Left lobe of liver (tissue), 2 donors: ENCODE data around the gene DNM3. TPM values are rescaled to one million over a fixed set of nuclear protein-coding genes. Genes with fewer than 3 reads are reported as not detected.

Source experiments
- ATAC-seq: fragments of 200-7000 bp; cut with Tn5 transposase; one replicate; pipeline ENCODE4 v1.9.1; 2020; ENCODE audit warnings: mild to moderate bottlenecking, moderate library complexity
- DNase-seq: peaks from one replicate; pipeline ENCODE4 v3.0.0-alpha.2; 2020; ENCODE audit warnings: low spot score
- total RNA-seq: library from RNA; stranded (reverse); gene quantifications from one replicate; pipeline ENCODE4 v1.2.1, GENCODE V29; 2021
- donor health status: DM: no; HTN: no; CAD: no; lungs with moderate emphysema.
- donor health status: DM: no; HTN: yes; CAD: no.

Gene DNM3
- total RNA-seq, 1 donor from 2014 or later = 0.40 TPM

- no peak for ATAC-seq
- DNase-seq = no peak
Measured at GRCh38 chr1:172208635-172209034, 367.3 kb downstream of the DNM3 start.

GRCh38 chr1:172211221-172211620 is 369.9 kb downstream of the DNM3 start:
- no peak for ATAC-seq
- DNase-seq = no peak

- ATAC-seq (no peak), DNase-seq (no peak)
Measured at GRCh38 chr1:172212124-172212523, 370.8 kb downstream of the DNM3 start.

DNA sequence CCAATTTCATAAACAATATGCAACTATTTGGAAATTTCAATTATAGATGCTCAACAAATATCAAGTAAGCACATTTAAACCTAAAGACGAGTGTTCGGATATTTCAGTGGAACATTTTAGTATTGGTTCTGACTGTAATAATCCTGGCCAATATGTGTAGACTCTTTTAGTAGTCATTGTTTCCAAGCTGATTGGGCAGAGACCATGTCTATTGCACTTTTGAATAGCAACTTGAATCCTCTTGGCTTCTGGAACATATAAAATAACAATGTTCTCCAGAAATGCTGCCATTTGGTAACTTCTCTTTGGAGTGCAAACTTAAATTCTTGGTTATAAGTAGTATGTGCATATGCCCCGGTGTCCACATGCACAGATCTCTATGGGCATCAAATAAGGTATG is 373.7 kb downstream of the DNM3 start:
- DNase-seq = no peak
- ATAC-seq = no peak

DNA sequence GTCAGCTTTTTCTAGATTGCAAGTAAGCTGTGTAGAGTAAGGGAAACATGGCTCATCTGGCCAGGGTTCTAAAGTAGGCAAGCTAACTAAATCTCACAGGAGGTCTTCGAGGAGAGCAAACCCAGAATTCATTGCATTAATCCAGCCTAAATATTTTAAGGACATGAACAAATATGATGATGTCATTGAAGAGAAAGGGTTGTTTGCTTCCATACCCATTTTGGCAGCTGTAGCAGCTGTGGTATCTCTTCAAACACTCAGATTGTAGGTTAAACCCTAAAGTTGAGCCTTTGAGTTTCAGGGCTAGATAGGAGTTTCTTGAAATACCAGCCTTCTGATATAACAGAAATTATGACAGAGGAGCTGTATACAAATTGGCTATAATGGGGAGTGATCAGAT is 378.7 kb downstream of the DNM3 start:
- no peak for DNase-seq
- no peak for ATAC-seq

DNA sequence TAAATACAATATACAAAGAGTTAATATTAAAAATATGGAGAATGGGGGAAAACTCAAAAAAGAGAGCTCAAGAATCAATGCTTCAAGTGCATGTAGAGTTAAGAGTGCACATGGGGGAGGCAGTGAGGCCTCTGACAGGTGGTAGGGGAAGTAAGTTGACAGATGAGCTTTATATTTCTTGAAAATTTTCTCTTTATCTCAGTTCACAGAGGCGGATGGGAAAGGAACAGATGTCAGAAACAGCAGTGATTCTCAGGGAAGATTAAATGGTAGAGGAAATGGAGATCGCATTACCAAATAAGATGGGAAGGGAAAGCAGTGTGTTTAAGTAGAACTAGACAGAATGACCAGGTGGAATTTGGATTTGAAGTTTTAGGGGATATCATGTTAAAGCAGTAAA is 379.1 kb downstream of the DNM3 start:
- ATAC-seq (no peak), DNase-seq (no peak)

- ATAC-seq = no peak
- DNase-seq = no peak
Measured at GRCh38 chr1:172221436-172221835, 380.1 kb downstream of the DNM3 start.

GRCh38 chr1:172224871-172225270 is 383.6 kb downstream of the DNM3 start:
- DNase-seq (no peak), ATAC-seq (no peak)

GRCh38 chr1:172229942-172230341 is 388.6 kb downstream of the DNM3 start:
- DNase-seq (no peak), ATAC-seq (no peak)

DNA sequence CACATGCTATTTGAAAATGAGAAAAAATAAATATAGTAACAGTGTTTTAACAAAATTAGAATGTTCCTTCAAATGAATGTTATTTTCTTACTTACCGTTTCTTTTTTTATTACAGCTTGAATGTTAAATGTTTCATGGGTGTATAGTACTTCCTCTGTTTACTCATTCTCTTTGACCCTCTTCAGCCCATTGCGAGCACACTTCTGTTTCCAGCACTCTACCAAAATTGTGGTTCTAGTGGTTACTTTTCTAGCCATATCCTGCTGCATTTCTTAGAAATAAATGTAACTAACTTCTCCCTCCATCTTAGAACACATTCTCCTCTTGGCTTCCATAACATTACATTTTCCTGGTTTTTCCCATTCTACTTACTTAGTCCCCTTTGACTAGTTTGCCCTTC is 389.2 kb downstream of the DNM3 start:
- ATAC-seq (no peak), DNase-seq (no peak)

DNA sequence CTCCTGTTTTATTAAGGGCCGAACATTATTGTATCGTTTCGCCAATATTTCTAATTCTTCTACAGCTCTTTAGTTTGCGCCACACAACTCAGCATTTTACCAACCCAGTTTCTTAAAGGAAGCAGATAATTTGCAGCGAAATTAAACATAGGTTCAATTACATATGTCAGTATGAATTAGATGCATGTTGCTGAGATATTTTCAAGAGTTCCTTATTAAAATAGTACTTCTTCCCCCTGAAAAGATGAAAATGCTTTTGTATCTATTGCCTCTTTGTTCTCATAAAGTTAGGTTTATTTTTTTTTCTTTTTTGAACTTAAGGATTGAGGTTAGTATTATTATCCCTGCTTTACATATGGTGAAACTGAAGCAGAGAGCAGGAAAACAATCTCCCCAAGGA is 395.7 kb downstream of the DNM3 start:
- no peak for ATAC-seq
- no peak for DNase-seq

DNA sequence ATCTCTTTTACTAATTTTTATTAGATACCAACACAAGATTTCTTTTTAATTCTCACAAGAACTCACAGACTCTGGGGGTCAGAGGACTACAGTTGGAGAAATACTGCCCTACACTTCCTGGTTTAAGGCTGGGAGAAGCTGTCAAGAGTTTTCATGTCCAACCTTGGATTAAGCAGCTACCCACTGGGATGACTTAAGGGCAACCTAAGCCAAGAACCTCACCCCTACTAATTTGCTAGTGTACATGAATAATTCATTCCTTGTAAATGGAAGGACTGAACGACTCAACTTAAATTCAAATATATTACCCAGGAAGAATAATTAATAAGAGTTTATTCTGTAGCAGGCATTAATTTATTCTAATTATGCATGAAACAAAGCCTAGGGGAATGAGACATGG is 396.9 kb downstream of the DNM3 start:
- no peak for DNase-seq
- no peak for ATAC-seq

DNA sequence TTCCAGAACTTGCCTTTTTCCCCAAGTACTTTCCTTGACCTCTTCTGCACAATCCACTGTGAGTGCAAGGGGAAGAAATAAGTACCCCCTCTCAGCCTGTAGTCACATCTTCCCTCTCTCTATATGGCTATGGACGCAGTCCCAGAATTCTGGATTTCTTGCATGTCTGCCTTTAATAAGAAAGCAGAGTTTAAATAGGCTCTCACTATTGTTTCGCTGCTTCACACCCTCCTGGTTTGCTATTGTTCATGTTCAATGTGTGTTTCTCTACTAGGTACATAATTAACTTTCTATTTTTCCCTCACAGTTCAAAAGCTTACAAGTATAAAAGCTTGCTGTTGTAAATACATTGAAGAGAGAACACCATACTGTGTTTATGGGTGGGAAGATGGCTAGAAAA is 397.7 kb downstream of the DNM3 start:
- DNase-seq = no peak
- no peak for ATAC-seq

DNA sequence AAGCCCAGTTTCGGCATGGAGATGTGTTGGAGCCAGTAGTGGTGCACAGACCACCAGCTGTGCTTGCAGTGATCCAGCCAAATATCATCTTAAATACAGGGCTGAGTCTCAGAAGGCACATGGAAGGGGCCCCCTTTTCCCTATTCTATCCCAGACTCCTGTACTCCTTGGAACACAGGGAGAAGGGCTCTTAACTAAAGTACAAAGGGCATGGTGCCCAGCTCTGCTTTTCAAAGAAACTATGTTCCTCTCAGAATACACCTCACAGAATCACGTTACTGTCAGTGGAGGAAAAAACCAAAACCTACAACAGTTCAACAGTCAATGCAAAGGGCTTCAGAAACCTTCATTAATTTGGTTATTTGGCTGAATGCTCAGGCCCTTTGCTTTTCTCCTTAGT is 398.6 kb downstream of the DNM3 start:
- DNase-seq = no peak
- no peak for ATAC-seq

DNA sequence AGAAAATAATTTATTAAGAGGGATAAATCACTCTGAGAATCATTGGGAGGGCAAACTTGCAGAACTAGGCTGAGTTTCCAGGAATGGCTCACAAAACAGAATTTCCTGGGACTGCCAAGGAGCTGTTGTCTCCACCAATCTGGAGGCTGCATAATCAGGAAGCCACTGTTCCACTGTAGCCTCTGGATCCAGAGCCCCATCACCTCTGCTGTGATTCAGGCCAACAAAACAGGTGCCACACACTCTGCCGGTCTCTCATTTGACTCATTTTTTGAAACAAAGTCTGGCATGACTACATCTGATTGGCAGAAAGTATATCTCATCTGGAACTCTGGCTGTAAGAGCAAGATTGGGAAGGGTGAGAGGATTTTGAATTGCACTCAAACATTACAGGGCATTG is 400.2 kb downstream of the DNM3 start:
- no peak for DNase-seq
- no peak for ATAC-seq

DNA sequence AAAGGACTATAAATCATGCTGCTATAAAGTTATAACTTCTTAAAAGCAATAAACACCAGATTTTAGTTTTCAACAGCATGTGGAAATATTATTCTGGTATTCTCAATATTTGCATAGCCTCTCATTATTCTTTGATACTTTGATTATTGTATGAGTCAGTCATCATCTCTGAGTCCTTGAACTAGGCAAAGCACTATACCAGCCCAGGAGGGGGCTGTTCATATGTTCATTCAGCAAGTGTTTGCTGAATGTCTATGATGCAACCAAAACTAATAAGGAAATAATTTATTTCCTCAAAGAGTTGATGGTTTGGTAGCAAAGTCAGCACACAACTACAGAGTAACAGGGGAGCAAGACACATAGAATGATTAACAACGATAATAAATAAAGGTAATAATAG is 403.6 kb downstream of the DNM3 start:
- DNase-seq (no peak), ATAC-seq (no peak)

GRCh38 chr1:172245788-172246187 is 404.5 kb downstream of the DNM3 start:
- DNase-seq = no peak
- no peak for ATAC-seq

DNA sequence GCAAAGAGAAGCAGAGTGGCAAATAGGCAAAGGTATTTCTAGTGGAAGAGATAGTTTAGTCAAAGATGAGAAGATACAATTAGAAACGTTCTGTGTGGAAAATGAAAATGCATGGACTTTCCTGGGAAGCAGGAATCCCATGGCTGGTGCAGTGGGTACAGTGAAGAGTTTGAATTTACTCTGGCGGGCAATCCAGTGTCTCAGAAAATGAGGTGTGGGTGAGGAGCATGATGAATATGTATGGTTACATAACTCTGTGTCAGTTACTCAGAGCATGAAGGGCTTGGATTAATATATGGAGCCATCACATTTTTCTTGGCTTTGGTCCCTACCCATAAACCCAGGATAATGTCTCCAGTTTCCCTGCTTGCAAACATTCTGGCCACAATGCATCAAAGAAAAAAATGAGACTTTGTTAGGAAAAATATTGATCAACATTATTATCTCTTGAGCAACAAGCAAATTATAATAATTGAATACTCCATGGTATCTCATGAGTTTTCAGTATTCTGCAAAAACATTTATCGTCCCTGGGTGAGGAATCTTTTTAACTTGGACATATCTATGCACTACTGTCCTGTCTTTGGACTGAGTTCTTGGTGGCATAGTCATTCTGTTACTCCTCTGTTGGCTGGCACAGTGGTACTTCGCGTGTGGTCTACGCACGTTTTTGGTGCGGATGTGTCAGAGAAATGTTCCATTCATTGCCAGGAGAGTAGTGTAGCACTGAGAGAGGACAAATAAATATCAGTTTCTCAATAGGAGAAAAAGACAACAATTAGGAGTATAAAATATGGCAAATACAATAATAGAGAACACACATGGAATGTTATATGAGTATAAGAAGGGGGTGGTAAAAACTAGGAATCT is 405.5 kb downstream of the DNM3 start:
- no peak for DNase-seq
- ATAC-seq = no peak

DNA sequence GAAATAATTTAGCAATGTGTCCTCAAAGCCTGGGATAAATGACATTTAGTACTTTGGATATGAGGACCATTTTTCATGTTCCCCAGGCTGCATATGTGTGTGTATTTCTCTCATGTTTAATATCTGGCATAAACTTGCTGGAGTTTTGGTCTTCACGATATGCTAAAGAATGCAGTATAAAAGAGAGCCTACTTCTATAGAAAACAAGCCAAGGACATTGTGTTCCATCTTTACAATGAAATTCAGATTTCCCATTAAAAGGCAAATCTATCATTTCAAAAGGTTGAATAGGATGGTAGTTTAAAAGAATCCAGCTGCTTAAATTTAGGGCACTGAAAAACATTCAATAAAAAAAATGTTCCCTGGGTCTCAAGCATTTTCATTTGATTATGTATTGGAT is 410.2 kb downstream of the DNM3 start:
- ATAC-seq (no peak), DNase-seq (no peak)

- ATAC-seq (no peak), DNase-seq (no peak)
Measured at GRCh38 chr1:172252321-172252720, 411.0 kb downstream of the DNM3 start.

DNA sequence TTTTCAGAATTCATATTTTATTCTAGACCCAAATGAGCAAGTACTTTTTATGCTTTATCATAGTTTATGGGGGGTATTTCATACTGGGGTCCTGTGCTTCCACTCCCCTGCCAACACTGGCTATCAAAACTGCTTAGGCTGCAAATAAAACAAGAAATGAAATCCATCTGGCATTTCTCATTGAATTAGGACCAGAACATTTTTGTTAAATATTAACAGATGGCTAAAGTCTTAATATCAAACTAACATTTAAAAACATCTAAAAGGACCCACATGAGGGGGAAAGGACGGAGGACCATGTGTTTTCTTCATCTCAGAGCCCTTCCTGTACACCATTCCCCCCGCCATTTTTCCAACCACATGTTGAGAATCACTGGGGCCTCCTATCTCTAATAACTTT is 411.7 kb downstream of the DNM3 start:
- ATAC-seq = no peak
- DNase-seq = no peak

- DNase-seq = no peak
- no peak for ATAC-seq
Measured at GRCh38 chr1:172254521-172255222, 413.4 kb downstream of the DNM3 start.

- ATAC-seq (no peak), DNase-seq (no peak)
Measured at GRCh38 chr1:172255223-172255560, 413.9 kb downstream of the DNM3 start.
